GM21786 (cell line): ENCODE measurements around the gene MICAL2.

Experiments used
- ATAC-seq: cut with Tn5 transposase; IDR thresholded peaks from one replicate; pipeline ENCODE4 v1.9.1; 2021; ENCODE audit not compliant: unreplicated experiment

Gene MICAL2

DNA sequence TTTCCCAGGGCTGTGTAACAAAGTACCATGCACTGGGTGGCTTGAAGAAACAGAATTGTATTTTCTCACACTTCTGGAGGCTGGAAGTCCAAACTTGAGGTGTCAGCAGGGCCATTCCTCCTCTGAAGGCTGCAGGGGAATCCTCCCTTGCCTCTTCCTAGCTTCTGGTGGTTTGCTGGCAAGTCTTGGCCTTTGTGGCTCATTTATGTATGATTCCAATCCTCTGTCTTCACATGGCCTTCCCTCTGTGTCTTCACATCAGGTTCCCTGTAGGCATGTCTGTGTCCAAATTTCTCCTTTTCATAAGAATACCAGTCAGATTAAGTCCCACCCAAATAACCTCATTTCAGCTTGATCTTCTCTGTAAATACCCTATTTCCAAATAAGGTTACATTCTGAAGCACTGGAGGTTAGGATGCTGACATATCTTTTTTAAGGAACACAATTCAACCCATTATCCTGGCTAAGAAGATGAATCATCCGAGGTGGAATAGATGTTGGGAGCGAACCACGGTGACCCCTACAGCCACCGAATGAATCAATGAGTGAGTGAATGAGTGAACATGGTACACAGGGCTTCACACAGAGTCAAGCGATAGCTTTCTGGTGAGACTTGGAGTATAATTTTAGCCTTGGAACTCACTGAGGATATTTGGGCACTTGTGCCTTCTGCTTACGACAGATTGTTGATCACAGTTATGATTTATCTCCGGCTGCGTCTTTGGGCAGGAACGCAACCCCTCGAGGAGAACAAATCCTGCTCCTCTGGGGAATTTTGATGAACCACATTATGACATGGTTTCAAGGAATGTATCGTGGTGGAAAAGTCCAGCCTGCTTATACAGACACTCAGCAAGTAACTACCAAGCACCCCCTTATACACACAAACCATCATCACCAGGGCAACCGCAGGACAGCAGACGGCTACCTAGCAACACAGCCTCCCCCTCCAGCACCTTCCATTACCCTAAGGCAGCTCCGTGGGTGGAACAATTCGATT is 34.3 kb upstream of the MICAL2 start:
- no peak for ATAC-seq

DNA sequence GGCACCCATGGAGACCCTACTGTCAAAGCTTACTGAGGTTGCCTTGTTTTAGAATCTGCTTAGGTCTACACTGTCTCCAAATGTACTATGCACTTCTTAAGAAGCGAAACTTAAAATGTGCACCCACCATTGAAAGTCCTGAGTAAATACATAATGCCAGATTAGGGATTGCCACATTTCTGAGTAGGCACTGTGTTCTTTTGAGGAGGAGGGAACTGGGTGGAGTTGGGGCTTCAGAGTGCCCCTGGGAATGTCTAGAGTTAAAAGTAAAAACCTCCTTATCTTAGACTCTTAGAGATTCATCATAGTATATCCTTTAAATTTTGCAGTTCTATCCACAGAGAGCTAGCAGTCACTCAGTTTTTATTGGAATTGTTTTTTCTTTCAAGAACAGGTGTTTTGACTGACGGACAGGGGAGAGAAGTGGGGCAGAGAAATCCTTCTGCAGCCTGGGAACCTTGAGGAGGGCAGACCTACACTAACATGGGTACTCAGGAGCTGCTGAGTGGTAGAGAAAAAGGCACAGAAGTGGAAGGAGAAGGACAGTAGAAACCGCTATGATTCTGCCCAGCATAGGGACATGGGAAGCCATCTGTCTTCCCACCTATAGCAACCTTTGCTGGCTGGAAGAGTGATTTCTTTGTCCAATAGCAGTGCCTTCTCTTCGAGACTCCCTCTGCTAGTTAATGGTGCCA is 33.4 kb upstream of the MICAL2 start:
- ATAC-seq: no peak

DNA sequence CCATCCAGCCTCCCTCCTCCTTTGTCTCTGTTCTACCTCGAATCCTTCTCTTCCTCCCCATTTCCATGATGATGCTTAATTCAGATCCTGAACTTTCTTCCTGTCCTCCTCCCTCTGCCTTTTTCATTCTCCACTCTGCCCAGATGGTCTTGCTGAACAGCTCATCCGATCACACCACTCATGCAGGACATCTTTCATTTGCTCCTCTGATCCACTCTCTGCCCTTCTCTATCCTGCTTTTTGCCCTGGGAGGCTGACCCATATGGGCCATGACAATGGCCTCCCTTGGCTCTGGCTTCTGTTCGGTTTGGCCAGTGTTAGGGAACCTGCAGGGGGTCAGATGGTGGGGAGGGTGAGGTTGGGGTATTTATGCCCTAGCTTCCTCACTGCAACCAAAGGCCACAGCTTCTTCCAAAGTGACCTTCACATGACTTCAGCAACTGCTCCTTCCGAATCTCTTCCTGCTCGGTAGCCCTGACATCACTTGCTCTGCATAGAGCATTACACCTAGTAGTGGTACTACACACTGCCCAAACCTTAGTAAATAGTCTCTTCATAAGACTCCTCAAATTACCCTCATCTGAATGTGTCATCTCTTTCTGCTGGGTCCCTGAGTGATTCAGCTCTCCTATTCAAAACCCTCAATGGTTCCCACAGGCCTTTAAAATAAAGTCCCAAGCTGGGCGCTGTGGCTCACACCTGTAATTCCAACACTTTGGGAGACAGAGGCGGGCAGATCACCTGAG is 32.7 kb upstream of the MICAL2 start:
- no peak for ATAC-seq

DNA sequence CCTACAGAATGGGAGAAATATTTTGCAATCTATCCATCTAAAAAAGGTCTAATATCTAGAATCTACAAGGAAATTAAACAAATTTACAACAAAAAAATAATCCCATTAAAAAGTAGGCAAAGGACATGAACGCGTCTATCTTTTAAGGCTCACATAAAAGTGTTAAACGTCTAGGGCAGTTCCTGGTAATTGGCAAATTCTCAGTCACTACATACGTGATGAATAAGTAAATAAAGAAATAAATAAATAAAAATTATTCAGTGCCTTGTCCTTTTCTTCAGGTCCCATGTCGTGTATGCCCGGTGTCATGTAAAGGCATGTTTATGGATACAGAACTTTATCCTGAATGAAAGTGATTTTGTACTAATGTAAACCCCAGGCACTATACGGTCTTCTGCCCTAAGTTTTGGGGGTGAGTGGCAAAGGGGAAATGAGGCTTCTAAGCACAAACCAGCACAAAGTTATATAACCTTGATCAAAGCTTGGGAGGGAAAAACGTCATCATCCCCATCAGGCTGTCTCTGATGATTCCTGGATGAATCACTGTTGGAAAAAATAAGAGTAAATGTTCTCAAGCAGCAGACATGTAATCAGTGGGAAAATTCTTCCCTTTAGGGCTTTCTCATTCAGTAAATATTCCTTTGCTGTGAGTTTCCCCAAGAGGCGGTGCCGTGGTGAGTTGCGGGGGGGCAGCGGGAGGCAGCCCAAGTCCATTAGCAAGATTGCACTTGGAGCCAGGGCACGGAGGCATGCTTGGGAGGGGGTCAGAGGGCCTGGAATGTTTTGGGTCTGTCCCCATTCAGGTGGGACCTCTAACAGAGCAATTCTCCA is 30.4 kb upstream of the MICAL2 start:
- ATAC-seq: no peak

DNA sequence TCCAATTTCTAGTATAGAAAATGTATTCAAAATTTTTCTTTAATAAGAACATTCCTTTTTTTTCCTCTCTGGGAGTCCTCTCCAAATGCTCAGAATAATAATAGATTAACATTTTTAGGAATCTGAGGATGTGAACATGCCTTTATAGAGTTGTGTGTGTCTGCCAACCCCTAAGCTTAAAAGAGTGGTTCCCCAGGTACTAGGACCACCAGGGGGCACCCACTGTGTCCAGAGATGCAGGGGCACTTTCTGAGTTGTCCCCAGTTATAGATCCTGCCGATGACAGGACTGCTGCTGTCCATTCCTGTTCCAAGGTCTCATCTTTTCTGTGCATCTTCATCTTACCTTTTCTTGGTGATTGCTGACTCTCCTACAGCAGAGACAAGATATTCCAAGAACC is 27.0 kb upstream of the MICAL2 start:
- ATAC-seq: no peak

DNA sequence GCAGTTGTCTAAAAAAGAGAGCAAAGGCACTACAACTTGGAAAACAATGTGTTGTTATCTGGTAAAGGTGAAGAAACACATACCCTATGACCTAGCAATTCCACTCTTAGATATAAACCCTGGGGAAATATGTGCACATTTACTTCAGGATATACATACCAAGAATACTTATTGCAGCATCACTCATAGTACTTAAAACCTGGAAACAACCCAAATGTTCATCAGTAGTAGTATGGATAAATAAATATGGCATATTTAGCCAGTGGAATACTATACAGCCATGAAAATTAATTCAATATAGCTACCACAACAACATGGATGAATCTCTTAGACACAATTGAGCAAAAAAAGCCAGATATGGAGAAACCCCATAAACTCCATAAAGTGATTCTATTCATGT is 26.1 kb upstream of the MICAL2 start:
- no peak for ATAC-seq

DNA sequence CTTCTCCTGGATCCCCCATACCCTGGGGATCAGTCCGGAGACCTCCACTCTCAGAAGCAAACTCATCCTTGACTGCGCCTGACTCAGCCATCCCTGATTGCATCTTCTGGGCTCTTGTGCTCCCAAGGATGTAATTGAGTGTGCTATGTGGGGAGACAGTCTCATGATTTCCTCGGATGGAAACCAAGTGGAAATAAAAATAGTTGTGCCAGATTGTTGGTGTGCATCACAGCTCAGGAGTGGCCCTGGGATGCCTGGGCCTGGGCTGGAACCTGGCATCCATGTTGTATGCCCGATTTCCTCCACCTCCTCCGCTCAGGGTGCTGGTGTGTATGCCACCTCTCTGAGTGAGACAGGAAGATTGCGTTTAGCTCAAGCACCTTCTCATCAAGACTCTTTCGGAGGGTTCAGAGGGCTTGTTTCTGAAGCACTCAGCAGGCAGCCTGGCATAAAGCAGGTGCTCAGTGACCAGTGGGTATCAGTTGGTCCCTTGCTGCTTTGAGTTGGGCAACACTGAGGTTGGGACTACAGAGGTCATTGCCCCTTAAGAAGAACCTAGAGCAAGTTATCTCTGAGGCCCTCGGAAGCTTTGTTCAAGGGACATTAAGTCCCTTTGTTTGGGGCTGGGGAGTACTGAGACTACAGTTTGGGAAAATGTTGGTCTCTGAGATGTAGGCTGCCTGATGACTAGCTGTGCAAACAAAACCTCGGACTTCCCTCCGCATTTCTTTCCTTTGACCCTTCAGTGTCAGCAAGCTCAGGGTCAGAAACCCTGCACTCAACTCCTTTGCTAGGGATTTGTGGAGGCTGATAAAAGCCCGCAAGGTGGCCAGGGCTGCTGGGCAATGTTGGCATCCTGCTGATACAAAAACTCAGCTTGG is 24.8 kb upstream of the MICAL2 start:
- no peak for ATAC-seq

DNA sequence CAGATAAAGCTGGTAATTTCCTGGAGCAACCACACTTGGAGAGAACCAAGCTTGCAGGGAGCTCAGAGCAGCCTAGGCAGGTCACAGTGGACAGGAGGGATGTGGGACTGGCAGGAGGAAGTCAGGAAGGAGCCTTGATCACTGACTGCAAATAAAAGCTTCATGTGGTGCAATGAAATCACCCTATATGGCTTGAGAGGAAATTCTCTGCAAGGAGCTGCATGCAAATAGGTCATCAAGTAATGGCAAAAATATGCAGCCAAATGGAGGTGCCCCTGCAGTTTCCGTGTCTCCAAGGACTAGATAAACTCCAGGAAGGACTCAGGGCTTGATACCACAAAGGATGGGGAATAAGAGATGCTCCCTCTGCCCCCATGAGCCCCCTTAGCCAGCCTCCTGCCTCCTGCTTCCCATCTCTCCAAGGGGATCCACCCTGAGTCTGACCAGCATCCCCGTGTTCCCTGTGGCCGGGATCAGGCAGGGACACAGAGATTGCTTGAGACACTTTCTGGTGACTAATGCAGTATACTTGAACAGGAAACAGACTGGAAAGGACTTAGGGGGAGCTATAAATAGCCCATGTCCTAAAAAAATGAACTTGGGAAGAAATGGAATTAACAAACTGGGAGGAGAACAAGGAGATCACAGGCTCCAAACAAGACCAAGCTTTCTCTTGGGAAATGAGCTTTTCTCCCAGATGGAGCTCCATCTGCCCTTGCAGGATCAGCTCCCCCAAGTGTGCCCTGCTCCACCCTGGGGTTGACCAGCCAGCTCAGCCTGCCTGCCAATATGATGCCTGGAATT is 23.9 kb upstream of the MICAL2 start:
- no peak for ATAC-seq

DNA sequence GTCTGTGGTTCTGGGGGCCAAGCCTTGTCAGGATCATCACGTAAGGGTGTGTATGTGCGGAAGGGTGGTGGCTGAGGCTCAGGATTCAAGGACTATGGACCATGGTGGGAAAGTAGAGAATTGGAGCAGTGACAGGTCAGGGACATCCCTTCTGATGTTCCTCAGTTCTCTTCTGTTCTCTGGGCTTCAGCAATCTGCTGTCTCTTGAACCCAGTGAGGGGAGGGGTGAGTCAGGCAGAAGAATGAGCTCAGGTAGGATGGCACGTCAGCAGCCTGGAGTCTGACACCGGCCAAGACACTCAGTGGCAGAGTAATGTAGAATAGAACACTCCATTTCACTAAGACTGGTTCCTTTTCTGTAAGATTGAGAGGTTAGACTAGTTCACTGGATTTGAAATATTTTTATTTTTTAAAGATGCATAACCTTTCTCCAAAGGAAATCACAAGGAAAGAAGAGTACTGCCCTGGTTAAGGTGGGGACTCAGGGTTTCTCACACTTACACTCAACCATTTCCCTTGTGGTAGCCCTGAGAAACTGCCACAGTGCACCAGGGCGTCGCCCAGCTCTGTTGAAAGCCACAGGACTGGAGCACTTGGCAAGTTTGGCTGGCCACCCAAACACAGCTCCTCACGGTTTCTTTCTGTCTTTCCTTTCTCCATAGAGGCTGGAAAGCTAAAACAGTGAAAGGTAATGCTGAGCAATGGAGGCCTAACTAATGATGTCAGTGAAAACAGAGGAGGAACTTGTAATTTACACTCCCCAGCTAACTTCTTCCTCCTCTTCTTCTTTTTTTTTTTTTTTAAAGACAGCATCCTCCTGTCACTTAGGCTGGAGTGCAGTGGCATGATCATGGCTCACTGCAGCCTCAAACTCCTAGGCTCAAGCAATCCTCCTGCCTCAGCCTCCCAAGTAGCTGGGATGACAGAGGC is 23.1 kb upstream of the MICAL2 start:
- ATAC-seq: peak; percentile 74

DNA sequence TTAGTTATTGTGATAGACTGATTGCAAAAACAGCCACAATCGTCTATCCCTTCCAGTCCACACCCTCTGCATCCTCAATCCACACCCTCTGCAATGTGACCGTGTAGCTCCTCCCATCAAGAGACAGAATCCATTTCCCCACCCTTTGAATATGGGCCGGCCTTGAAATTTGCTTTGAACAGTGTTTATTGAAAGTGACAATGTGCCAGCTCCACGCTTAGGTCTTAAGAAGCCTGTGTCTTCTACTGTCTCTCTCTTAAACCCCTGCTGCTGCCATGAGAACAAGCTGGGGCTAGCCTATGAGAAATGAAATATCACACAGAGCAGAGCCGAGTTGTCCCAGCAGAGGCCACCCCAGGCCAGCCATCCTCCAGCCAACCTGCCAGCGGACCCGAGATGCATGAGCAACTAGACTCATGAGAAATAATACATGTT is 22.3 kb upstream of the MICAL2 start:
- ATAC-seq: no peak

DNA sequence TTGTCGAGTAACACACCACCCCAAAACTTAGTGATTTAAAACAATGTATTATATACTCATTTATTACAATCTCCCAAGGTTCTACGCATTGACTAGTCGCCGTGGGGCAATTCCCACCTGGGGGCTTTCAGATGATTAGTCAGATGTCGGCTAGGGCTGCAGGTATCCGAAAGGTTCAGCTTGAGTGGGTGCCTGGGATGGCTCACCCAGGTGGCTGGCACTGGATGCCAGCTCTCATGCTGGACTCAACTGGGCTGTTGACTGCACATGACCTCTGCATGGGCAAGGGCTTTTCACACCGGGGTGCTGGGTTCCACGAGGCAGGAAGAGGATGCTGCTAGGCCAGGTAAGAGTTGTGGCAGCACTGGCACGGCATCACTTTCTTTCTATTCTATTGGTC is 21.9 kb upstream of the MICAL2 start:
- no peak for ATAC-seq

DNA sequence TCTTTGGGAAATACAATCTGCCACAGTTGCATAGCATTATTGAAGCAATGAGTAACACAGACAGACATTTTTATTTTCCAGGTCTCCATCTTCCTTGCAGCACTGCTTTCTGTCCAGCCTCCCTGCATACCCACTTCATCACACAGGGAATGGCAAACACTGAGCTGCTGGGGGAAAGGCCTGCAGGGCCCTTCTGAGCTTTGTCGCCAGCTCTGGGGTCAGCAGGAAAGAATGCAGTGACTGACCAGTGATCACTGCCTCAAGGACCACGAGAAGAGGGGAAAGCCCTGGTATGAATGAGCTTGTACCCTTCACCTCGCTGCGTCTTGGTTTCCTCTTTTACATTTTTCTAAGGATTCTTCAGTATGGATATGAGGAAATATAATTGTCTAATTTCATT is 21.3 kb upstream of the MICAL2 start:
- no peak for ATAC-seq

DNA sequence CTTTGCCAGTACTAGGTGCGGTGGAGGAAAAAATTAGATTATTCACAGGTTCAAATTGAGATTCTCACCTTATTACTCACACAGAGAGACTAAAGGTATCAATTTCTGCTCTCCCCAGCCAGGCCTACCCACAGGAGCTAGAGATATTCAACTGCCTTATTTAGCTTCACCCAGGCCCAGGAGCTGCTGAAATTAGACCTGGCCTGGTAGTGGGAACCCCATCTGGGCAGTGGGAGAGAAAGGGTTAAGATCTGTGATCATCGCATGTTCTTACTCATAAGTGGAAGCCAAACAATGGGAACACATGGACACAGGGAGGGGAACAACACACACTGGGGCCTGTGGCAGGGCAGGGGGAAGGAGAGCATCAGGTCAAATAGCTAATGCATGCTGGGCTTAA is 20.9 kb upstream of the MICAL2 start:
- no peak for ATAC-seq

DNA sequence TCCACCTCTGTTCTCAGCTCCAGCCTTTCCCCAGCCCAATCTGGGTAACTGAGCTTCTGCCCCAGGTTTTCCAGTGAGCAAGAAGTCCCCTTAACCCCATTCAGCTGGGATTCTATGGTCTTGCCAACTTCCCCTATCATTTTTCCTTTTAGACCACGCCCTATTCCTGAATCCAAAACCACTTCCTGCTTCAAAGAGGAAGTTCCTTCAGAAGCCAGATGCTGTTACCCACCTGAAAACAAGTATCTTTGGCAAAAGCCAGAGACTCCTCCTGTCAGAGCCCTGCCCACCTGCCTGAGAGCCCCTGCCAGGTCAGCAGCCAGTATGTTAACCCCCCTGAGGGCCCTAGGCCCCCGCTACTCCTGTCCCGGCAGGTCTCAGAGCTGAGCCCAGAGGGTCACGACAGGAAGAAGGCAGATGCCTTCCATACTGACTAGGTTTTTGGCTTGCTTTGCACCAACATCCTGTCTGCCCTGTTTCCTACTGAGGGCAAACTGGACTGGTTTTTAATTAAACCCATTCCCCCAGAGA is 20.3 kb upstream of the MICAL2 start:
- no peak for ATAC-seq

DNA sequence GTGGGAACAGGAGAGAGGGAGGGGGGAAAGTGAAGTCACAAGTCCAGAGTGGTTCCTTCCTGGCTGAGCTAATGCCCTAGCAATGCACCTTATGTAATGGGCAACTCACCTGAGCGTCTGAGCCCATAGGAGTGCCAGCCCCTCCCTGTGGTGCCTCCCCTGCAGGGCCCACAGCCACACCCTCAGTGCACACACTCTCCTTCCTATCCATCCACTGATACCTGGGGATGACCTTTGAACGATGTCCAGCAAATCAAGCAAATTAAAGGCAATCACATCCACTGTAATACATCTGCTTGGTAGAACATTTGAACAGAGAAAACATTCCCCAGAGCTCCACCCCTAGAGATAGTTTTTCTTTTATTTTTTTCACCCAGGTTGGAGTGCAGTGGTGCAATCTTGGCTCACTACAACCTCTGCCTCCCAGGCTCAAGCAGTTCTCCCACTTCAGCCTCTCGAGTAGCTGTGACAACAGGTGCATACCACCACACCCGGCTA is 19.6 kb upstream of the MICAL2 start:
- ATAC-seq: no peak

DNA sequence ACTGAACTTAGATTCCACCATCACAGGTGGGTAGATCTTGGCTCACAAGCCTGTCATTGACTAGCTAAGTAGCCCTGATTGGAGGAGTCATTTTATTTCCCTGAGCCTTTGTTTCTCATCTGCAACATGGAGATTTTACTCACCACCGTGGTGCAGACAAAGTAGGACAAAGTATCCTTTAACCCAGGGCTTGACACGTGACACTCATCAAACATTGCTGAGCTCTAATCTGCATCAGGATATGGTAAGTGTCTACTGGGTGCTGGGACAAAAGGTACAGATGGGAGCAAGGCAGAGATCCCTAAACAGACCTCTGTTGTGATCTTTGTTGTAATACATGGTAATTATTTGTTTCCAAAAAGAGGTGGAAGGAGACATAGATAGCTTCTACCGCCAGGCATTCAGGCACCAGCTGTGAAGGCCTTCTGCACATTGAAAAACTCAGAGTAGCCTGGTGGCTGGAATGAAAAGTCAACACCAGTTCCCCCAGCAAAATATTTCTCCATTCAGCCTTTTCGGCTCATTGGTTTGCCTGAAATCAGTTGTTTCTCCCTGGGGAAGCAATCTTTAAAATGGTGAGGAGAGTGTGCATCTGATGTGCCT is 18.3 kb upstream of the MICAL2 start:
- ATAC-seq: no peak

DNA sequence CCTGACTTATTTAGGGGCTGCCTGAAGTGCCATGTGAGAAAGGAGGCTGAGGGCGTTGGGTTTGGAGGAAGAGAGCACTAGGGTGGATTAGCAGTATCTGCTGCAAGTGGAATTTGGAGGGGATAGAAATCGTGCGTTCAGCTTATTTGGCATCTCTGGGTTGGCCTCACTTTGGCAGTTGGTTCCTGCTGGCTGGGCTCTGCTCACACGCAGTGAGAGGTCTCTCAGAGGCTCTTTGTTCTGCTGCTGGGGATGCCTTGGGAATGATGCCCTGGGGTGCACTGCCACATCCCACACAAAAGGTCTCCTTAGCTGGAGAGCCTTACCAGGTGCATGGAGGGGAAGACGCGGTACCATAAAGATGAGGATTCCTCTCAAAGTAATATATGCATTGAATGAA is 17.7 kb upstream of the MICAL2 start:
- ATAC-seq: no peak
